ENCODE measurements around the gene FBN1.

Gene FBN1

DNA sequence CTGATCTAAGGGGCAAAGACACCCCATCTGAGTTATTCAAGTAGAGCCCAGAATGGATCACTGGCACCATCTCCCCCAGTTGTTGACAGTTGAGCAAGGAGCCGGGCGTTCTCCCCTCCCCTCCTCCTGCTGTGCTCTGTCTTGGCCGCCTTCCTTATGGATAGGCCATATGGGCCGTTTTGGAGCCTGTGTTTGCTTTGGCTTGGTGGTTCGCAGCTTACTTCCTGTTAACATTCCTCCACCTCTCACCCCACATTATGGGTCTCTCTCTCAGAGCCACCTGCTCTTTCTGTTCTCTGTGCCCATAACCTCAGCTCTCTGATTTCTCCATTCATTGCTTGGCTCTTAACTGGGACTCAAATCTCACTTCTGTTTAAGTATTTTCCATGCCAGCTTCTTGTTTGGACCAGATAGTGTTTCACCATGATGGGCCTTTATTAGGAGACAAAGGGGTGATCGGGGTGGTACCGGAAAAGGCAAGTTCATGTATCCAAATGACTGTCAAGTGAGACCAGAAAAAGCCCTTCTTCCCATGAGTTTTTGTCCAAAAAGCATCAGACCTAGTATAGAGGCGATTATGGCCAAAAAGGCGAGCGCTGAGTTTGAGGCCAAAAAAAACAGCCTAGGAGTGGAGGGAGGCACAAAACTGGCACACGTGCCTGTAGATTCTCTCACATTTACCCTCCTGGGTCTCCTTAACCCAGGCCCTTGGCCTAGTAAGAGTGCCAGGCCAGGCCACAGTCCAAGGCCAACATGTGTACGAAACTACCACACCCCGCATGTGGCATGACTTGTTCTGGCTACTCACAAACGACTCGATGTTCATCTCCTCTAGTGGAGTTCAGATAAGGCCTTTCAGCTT is 251.6 kb downstream of the FBN1 start:
- TF ChIP-seq CREB1 (IDR thresholded peaks at IDR 0.05; ENCODE audit: low read depth) (no peak), TAF1 (IDR thresholded peaks at IDR 0.05; ENCODE audit: low read depth) (no peak), TCF12 (IDR thresholded peaks at IDR 0.05; ENCODE audit: low read depth) (no peak), TEAD4 (IDR thresholded peaks at IDR 0.05) (no peak), FOXM1 (IDR thresholded peaks at IDR 0.05; ENCODE audit: borderline replicate concordance, low read depth) (no peak), YY1 (IDR thresholded peaks at IDR 0.05; ENCODE audit: low read depth) (no peak)
- TF ChIP-seq, protein P1, sequence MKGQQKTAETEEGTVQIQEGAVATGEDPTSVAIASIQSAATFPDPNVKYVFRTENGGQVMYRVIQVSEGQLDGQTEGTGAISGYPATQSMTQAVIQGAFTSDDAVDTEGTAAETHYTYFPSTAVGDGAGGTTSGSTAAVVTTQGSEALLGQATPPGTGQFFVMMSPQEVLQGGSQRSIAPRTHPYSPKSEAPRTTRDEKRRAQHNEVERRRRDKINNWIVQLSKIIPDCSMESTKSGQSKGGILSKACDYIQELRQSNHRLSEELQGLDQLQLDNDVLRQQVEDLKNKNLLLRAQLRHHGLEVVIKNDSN (IDR thresholded peaks at IDR 0.05), result no peak

DNA sequence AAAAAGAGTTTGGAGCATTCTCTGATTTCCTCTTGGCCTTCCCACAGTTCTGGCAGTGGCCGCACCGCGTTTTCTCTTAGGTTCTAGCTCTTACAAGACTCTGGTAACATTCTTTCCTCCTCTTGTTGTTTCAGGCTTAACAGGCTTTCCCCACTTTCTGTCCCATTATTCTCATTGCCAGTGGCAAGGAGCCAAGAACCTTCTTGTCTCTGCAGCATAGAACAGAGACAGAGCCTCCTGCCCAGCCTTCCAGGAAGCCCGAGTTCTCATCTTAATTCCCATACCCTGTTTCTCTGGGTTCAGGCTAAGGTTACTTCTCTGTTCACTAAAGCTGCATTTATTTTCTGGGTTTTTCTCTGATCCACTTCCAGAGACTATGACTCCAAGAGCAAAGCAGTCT is 253.2 kb downstream of the FBN1 start:
- TF ChIP-seq EGR1 (IDR thresholded peaks at IDR 0.05) (no peak), CREB1 (IDR thresholded peaks at IDR 0.05; ENCODE audit: low read depth) (no peak), FOXM1 (IDR thresholded peaks at IDR 0.05; ENCODE audit: borderline replicate concordance, low read depth) (no peak), RAD21 (IDR thresholded peaks at IDR 0.05; ENCODE audit: low read depth) (no peak), YY1 (IDR thresholded peaks at IDR 0.05; ENCODE audit: low read depth) (no peak), TEAD4 (IDR thresholded peaks at IDR 0.05) (no peak), ZBTB7A (IDR thresholded peaks at IDR 0.05; ENCODE audit: low read depth) (no peak), NFIC (IDR thresholded peaks at IDR 0.05) (no peak)

DNA sequence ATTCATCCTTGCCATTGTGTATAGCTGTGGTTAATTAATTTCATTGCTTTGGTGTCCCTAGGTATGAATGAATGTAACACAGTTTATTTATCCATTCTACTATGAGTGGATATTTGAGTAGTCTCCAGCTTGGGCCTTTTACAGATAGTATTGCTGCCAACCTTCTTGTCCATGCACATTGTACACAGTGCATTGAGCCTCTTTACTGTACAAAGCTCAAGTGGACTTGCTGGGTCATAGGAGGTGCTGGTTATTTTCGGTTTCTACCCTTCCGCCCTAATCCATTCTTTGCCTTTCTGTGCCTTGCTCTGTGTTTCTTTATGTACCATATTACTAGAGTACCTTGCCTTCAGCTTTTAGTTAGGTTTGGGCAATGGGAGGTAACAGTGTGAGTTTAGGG is 253.6 kb downstream of the FBN1 start:
- TF ChIP-seq YY1 (IDR thresholded peaks at IDR 0.05; ENCODE audit: low read depth), result no peak
- no peak for TF ChIP-seq NFIC (IDR thresholded peaks at IDR 0.05)
- TF ChIP-seq TEAD4 (IDR thresholded peaks at IDR 0.05), result no peak
- no peak for TF ChIP-seq CEBPB (IDR thresholded peaks at IDR 0.05)
- TF ChIP-seq, protein P1 (IDR thresholded peaks at IDR 0.05), result no peak
- TF ChIP-seq, protein P2, sequence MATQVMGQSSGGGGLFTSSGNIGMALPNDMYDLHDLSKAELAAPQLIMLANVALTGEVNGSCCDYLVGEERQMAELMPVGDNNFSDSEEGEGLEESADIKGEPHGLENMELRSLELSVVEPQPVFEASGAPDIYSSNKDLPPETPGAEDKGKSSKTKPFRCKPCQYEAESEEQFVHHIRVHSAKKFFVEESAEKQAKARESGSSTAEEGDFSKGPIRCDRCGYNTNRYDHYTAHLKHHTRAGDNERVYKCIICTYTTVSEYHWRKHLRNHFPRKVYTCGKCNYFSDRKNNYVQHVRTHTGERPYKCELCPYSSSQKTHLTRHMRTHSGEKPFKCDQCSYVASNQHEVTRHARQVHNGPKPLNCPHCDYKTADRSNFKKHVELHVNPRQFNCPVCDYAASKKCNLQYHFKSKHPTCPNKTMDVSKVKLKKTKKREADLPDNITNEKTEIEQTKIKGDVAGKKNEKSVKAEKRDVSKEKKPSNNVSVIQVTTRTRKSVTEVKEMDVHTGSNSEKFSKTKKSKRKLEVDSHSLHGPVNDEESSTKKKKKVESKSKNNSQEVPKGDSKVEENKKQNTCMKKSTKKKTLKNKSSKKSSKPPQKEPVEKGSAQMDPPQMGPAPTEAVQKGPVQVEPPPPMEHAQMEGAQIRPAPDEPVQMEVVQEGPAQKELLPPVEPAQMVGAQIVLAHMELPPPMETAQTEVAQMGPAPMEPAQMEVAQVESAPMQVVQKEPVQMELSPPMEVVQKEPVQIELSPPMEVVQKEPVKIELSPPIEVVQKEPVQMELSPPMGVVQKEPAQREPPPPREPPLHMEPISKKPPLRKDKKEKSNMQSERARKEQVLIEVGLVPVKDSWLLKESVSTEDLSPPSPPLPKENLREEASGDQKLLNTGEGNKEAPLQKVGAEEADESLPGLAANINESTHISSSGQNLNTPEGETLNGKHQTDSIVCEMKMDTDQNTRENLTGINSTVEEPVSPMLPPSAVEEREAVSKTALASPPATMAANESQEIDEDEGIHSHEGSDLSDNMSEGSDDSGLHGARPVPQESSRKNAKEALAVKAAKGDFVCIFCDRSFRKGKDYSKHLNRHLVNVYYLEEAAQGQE (IDR thresholded peaks at IDR 0.05; ENCODE audit: low read depth), result no peak
- no peak for TF ChIP-seq TAF1 (IDR thresholded peaks at IDR 0.05; ENCODE audit: low read depth)

DNA sequence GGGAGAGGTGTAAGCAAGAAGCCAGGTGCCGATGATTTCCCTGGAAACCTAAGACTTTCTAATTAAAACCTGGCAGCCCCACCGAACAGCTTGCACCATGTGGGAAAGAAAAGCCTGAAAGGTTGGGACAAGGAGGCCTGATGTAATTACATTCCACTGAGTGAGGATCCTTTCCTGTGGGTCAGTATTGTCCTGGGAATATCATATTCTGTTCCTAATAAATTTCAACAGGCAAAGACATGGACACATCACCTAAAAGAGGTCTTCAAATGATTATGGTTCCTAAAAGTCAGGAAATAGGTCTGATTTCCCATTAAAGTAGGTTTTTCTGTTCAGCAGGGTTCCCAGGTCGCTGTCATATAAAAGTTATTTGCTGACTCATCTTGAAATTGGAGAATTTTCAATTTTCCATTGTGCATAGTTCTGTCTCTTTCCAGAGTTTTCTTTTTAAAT is 255.8 kb downstream of the FBN1 start:
- TF ChIP-seq, protein P1 (IDR thresholded peaks at IDR 0.05), result no peak
- TF ChIP-seq TAF1 (IDR thresholded peaks at IDR 0.05; ENCODE audit: low read depth) (no peak), YY1 (IDR thresholded peaks at IDR 0.05; ENCODE audit: low read depth) (no peak), CREB1 (IDR thresholded peaks at IDR 0.05; ENCODE audit: low read depth) (no peak)
- TF ChIP-seq, protein P3, sequence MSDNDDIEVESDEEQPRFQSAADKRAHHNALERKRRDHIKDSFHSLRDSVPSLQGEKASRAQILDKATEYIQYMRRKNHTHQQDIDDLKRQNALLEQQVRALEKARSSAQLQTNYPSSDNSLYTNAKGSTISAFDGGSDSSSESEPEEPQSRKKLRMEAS (IDR thresholded peaks at IDR 0.05), result no peak

DNA sequence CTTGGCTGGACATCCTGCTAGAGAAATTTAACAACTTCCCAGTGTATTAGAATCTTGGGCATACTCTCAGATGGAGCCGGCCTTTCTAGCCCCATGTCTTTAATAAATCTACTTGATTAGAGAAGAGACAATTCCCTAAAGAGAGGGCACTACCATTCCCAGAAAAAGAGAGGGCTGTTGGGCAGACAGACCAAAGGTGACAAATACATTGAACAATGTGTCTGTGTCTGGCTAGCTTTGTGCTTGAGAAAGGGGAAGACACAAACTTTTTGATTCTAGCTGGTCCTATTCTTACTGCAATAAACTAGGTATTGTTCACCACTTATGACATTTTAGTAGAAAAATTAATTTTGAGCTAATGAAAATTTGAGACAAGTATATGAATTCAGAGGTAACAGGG is 256.6 kb downstream of the FBN1 start:
- TF ChIP-seq EGR1 (IDR thresholded peaks at IDR 0.05), result no peak
- TF ChIP-seq, protein P2 (IDR thresholded peaks at IDR 0.05; ENCODE audit: low read depth), result no peak
- TF ChIP-seq ZBTB7A (IDR thresholded peaks at IDR 0.05; ENCODE audit: low read depth), result no peak

DNA sequence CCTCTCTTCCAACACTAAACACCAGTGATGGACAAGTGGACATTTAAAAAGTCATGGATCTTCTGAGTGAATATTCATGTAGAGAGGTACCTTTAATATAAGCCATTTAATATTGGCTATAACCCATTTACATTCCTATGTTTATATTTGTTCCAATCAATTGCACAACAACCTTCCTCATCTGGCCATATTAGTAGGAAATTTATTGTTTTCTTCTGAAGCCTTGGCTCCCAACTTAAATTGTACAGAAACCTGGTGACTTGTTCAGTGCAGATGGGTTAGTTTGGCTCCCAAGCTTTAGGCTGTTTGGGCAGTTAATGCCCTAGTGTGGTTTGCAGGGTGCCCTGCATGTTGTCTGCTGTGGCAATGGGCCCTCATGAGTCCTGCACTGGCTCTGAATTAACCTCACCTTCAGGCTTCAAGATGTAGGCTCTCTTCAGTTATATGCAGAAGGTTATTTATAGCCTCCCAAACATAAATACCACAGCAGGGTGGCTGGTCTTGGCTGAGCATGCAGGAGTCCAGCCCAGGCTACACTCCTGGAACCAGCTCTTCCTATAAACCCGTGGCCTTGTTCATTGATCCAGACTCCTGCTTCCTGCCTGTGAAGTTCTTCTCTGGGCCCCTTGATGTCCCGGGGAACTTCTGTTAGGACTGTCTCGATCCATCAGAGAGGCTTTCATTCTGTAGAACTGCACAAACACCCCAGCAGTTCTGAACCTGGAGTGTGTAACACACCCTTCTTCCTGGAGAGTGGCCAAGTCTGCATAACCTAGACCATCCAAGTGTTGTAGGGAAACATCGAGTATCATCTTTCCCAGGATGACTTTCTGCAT is 257.3 kb downstream of the FBN1 start:
- TF ChIP-seq NFIC (IDR thresholded peaks at IDR 0.05), result peak; percentile 70; the same call in 1 of the 2 replicates
- TF ChIP-seq RAD21 (IDR thresholded peaks at IDR 0.05; ENCODE audit: low read depth), result no peak
- TF ChIP-seq, protein P3 (IDR thresholded peaks at IDR 0.05), result 0 out of 2 replicates have a peak, but pooled peaks have one; percentile 14
- no peak; the same call in 1 of the 2 replicates for TF ChIP-seq TEAD4 (IDR thresholded peaks at IDR 0.05)
- TF ChIP-seq EP300 (IDR thresholded peaks at IDR 0.05; ENCODE audit: borderline replicate concordance), result no peak
